Activated naive CD8-positive, alpha-beta T cell treated with anti-CD3 and anti-CD28 coated beads, Interleukin-2, amount 50 U/mL, for 16 hours (primary cell): ENCODE results near the gene ZNF846.
"Not testable (repeated sequence)": the region's sequence is repeated elsewhere in the genome, so short reads cannot be mapped to it uniquely, and the experiment has no call there.

Experiments
- DNase-seq: peaks from one replicate; pipeline ENCODE4 v3.0.0-alpha.2; 2020; ENCODE audit warnings: low read depth, low spot score

Gene ZNF846

DNA sequence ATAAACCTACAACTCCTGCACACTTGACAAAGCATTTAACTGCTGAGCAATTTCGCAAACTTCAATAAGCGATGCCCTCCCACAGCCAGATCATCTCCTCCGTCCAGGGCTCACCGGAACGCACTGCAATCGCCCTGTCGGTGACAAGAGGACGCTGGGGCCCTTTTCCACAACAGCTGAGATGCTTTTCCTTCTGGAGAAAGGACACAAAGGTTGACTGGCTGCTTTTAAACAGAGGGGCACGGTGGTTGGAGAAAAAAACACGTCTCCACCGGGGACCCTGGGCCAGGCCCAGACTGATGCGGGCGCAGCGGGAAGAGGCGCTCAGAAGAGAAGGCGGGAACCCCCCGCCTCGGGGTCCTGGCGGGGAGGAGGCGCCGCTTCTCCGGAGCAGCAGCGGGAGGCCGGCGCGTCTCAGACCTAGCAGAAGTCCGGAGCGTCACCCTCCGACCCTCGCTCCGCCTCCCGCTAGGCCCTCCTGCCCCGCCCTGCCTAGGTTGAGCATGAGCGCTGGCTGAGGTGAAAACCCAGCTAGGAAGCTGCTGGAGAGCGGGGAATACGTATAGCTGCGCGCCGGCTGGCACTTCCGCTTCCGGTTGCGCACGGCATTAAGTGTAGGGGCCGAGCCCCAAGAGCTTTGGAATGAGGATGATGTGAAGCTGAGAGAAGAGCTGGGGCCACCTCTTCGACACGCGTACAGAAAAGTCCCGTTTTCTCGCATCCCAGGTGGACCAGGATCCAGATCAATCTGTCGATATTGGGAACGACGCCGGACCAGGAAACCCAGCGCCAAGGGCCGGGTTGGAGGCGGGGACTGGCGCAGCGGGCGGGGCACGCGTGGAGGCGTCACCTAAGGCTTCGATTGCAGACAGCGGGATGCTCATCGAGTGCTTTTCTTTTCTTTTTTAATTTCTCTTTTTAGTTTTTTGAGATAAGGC is at the start of gene ZNF846:
Gene ZNF846, minus strand, starts transcription at position 564 of the 938 bp plus-strand sequence. CDS start 3,788 bp downstream, outside the sequence.
- DNase-seq = peak; percentile 80

DNA sequence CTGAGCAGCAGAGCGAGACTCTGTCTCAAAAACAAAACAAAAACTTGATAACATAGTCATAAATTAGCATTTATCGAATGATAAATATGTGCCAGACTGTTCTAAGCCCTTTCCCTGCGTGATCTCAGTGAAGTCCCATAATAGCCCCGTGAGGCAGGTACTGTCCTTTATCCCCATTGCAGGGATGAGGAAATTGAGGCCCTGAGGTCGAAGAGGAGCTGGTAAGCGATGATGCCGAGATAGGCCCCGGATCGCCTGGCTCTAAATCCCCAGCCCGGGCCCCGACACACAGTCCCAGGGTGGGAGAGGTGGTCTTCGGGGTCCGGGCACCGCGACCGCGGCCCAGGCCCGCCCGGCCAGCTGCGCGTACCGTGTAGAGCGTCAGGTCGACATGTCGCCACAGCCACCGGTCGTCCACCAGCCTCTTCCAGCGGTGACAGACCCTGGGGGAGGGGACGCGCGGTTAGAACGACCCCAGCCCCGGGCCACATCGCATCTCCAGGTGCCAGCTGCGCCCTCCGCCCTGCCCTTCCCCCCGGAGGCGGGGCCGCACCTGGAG is 49.7 kb upstream of the ZNF846 start:
- DNase-seq = no peak

DNA sequence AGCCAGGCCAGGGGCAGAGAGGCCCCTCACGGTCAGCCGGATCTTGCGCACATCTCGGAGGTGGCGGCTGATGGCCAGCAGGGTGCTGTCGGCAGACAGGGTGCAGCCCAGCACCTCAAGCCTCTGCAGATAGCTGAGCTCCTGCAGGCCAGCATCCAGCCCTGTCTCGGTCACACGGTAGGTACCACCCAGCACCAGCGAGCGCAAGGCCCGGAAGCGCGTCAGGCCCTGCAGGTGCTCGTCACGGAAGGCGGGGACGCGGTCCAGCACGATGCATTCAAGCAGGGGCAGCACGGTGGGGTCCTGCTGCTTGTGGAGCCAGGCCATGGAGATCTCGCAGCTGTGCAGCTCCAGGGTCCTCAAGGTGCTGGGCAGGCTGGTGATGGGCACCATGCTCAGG is 42.6 kb upstream of the ZNF846 start:
- DNase-seq = no peak

DNA sequence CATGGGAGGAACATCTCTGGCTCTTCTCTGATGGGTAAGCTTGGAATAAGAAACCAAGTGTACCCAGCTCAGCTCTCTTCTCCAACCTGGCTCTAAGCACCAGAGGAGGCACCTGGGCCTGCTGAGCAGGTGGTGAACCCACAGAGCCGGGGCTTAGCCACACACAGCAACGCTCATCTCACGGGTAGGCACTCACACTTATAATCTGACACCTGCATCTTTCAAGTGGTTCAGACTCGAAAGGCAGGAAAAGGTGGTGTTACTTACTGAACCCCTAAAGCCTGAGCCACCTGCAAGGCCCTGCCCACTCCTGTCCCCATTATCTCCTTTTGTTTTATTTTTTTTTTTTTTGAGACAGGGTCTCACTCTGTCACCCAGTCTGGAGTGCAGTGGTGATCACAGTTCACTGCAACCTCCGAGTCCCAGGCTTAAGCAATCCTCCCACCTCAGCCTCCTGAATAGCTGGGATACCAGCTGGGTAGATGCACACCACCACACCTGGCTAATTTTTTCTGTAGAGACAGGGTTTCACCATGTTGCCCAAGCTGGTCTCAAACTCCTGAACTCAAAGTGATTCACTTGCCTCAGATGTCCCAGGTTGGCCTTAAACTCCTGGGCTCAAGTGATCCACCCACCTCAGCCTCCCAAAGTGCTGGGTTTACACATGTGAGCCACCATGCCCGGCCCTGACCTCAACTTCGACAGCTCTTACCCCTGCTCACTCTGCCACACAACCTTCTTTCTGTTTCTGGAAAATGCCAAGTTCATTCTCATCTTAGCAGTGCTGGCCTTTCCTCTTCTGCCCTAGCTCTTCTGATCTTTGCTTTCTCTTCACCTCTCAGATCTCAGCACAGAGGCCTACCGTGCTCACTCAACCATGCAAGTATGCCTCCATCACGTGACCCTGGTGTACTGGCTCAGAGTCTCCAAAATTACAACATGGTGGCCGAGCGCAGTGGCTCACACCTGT is 40.6 kb upstream of the ZNF846 start:
- DNase-seq = no peak

DNA sequence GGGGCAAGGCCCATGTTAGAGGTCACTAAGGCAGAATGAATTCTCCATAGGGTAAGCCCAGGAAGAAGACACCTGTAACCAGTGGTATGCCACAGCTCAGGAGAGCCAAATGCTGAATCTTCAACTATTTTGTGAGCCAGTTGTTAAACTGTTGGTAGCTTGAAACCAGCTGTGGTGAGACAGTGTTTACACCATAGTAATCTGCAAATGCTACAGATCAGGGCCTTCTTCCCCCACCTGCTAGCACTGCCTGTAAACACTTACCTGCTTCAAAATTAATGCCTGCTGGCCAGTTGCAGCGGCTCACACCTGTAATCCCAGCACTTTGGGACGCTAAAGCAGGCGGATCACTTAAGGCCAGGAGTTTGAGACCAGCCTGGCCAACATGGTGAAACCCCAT is 38.3 kb upstream of the ZNF846 start:
- no peak for DNase-seq

DNA sequence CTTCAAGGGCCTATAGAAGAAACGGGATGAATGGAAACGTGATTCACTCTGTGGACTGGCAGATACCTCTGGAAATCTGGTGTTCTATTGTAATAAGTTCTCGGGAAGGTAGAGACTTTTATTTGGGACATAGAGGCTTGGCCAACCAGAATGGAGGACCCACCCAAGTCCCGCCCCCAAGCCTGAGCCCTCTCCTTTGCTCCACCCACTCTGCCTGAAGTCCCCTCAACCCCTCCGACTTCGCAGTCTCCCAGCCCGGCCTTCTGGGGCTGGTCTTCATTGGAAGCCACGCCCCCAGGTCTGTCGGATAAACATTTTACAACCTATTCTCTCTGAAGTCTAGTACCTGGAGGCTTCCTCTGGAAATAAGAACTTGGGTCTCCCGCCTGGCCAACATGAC is 33.4 kb upstream of the ZNF846 start:
- no peak for DNase-seq

DNA sequence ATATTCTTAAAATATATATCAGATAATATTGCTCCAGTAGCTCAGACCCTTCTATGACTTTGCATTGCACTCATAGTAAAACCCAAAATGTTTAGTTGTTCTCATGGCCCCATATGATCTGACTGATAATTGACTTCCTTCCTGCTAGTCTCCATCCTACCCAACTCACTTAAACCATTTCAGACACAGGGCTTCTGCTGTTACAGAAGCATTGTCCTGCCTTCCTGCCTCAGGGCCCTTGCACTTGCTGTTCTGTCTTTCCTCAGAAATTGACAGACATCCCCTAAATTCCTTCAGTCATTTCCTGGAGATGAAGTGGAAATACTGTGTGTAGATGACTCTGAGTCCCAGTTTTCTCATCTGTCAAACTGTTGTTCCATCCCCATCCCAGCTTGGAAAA is 30.6 kb upstream of the ZNF846 start:
- DNase-seq = no peak

DNA sequence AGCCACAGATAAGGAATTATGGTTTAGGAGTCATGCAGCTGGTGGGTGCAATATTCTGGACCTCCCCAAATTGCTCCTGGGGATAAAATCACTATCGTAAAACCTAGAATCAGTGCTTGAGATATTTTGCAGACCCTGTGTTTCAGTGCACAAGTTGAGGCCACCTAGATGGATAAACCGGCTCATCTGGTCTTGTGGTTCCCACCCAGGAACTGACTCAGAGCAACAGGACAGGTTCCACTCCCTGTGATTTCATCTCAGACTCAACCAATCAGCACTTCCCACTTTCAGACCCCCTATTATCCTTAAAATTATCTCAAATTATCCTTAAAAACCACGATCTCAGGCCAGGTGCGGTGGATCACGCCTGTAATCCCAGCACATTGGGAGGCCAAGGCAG is 29.3 kb upstream of the ZNF846 start:
- no peak for DNase-seq

DNA sequence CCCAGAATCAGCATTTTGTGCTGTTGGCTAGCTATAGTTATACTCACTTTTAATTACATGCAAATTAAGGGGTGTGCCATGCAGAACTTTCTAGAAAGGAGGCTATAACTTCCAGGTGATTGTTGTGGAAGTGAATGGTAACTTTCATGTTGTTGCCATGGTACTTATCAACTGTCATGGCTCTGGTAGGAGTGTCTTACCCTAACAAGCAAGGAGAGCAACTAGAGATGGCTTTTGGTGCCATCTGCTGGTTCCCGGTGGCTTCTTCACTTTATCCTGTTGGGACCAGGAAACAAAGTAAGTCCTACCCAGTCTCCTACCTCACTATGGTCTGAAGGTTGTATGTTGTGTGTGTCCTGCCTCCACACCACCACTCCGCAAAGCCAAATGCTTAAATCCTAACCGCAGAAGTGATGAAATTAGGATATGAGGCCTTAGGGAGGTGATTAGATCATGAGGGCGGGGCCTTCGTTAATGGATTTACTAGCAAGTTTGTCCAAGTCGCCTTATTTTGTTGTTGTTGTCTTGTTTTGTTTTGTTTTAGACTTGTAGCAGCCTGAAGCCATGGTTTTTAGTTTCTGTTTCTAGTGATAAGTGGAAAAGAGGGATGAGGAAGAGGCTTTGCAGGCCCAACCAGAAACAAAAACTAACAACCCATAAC is 27.7 kb upstream of the ZNF846 start:
- DNase-seq = peak; percentile 59

DNA sequence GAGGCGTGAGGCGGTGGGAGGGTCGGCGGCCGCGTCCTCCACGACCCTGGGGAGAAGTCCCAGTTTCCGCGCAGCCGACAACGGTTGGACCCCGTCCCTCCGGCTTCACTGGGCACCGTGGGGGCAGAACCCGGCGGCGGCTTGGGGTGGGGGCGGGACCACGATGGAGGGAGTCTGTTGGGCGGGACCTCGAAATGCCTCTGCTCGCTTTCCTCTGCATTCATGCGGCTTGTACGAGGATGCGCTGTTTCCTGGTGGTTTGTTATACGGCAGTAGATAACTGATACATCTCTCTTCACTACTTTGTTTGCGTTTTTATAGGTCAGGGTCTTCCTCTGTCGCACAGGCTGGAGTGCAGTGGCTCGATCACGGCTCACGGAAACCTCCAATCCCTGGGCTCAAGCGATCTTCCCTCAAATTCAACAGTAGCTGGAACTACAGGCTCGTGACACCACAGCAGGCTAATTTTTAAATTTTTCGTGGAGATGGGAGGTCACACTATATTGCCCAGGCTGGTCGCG is 24.6 kb upstream of the ZNF846 start:
- peak; percentile 47 for DNase-seq

DNA sequence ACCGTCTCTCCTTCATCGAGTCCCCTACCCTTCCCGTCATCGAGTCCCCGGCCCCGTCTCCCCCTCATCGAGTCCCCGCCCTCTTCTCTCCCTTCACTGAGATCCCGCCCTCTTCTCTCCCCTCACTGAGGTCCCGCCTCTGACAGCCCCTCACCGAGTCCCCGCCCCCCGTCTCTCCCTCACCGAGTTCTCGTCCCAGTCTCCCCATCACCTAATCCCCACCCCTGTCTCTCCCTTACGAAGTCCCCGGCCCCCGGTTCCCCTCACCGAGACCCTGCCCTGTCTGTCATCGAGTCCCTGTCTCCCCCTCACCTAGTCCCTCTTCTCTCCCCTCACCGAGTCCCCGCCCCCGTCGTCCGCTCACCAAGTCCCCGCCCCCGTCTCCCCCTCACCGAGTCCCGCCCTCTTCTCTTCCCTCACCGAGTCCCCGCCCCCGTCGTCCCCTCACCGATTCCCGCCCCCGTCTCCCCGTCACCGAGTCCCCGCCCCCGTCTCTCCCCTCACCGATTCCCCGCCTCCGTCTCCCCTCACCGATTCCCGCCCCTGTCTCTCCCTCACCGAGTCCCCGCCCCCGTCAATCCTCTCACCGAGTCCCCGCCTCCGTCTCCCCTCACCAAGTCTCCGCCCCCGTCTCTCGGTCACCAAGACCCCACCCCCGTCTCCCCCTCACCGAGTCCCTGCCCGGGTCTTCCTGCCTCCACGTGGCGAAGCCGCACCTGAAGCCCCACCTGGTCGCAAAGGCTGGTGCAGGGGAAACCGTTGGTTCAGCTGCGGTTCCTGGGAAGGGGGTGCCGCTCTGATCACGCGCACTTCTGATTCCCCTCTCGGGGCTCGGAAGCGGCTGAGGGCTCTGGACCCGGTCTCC is 23.9 kb upstream of the ZNF846 start:
- peak; percentile 91 for DNase-seq

DNA sequence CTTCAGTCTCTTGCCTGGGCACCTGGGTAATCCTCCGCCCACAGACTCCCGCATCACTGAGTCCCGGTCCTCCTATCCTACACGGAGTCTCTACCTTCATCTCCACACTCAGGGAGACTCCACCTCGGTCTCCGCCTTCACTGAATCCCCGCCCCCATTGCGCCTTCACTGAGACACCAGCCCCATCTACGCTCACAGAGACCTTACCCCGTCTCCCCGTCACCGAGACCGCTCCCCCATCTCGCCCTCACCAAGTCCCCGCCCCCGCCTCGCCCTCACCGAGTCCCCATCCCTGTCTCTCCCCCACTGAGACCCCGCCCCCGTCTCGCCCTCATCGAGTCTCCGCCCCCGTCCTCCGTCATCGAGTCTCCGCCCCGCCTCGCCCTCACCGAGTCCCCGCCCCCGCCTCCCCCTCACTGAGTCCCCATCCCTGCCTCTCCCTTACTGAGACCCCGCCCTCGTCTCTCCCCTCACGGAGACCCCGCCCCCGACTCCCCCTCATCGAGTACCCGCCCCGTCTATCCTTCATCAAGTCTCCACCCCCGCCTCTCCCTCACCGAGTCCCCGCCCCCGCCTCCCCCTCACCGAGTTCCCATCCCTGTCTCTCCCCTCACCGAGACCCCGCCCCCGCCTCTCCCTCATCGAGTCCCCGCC is 23.1 kb upstream of the ZNF846 start:
- DNase-seq = peak; percentile 87

DNA sequence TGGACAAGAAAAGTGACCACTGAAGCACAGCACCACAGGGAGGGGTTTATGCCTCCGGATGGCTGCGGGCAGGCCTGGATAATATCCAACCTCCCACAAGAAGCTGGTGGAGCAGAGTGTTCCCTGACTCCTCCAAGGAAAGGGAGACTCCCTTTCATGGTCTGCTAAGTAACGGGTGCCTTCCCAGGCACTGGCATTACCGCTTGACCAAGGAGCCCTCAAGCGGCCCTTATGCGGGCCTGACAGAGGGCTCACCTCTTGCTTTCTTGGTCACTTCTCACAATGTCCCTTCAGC is 22.5 kb upstream of the ZNF846 start:
- not testable (repeated sequence) for DNase-seq

DNA sequence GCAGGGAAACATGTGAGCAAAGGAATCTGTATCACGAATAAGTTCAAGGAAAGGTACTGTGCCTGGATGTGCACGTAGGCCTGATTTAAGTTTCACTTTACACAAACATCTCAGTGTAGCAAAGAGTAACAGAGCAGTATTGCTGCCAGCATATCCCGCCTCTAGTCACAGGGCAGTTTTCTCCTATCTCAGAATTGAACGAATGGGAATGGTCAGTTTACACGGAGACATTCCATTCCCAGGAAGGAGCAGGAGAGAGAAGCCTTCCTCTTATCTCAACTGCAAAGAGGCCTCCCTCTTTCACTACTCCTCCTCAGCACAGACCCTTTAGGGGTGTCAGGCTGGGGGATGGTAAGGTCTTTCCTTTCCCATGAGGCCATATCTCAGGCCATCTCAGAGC is 21.0 kb upstream of the ZNF846 start:
- not testable (repeated sequence) for DNase-seq

DNA sequence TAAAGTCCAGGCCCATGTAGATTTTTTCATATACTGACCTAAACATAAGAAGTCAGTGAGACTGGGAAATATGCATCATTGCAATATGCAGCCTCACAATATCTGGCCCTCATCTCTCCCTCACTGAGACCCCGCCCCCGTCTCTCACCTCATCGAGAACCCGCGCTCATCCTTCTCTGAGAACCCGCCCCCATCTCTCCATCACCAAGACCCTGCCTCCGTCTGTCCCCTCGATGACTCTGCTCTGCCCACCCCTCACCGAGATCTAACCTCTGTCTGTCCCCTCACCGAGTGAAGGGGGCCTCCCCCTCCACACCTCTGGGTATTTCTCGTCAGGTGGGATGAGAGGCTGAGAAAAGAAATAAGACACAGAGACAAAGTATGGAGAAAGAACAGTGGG is 20.5 kb upstream of the ZNF846 start:
- DNase-seq = no peak

DNA sequence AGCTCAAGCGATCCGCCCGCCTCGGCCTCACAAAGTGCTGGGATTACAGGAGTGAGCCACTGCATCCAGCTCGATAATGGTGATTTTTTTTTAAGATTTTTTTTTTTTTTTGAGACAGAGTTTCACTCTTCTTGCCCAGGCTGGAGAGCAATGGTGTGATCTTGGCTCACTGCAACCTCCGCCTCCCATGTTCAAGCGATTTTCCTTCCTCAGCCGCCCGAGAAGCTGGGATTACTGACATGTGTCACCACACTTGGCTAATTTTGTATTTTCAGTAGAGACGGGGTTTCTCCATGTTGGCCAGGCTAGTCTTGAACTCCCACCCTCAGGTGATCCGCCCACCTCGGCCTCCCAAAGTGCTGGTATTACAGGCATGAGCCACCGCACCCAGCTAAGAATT is 20.1 kb upstream of the ZNF846 start:
- not testable (repeated sequence) for DNase-seq

DNA sequence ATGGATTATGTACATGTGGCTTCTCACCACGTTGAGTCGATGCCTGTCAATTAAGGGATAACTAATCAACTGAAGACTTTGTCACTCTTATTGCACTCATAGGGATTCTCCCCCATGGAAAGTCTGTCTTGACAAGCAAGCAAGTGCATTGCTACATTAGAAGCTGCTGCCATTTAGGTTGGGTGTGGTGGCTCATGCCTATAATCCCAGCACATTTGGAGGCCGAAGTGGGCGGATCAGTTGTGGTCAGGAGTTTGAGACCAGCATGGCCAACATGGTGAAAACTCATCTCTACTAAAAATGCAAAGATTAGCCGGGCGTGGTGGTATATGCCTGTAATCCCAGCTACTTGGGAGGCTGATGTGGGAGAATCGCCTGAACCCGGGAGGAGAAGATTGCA is 18.3 kb upstream of the ZNF846 start:
- no peak for DNase-seq

DNA sequence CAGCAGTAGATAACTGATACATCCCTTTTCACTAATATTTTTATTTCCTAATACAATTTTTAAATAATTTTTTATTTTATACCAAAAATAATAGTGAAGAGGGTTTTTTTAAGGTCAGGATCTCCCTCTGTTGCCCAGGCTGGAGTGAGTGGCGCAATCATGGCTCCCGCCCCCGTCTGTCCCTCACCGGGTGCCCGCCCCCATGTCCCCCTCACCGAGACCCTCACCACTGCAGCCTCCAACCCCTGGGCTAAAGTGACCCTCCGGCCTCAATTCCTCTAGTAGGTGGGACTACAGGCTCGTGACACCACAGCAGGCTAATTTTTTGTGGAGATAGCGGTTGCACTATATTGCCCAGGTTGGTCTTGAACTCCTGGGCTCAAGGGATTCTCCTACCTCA is 17.8 kb upstream of the ZNF846 start:
- DNase-seq = no peak

DNA sequence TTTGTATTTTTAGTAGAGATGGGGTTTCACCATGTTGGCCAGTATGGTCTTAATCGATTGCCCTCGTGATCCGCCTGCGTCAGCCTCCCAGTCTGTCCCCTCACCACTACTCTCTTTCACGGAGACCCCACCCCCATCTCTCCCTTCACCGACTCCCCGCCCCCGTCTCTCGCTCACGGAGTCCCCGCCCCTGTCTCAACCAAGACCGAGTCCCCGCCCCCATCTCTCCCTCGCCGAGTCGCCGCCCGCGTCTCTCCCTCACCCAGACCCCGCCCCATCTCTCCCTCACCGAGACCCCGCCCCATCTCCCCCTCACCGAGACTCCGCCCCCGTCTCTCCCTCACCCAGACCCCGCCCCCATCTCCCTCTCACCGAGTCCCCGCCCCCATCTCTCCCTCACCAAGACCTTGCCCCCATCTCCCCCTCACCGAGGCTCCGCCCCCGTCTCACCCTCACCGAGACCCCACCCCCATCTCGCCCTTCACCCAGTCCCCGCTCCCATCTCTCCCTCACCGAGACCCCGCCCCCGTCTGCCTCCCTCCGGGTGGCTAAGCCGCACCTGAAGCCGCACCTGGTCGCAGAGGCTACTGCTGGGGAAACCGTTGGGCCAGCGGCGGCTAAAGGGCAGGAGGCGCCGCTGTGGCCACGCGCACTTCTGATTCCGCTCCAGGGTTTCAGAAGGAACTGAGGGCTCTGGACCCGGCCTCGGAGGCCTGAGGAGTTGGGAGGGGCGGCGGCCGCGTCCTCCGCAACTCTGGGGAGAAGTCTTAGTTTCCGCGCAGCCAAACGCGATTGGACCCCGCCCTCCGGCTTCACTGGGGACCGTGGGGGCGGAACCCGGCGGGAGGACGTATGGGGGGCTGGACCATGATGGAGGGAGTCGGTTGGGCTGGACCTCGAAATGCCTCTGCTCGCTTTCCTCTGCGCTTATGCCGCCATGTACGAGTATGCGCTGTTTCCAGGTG is 17.1 kb upstream of the ZNF846 start:
- peak; percentile 99 for DNase-seq
